GM19099 (cell line): ENCODE results near the gene ATXN1.

Experiments used
- POLR2A ChIP-seq: IDR thresholded peaks from 3 replicates; pipeline ENCODE4 v1.6.1; 2011; ENCODE audit warnings: low read depth; ENCODE audit not compliant: insufficient read length; ENCODE audit errors: extremely low read depth

Gene ATXN1

GRCh38 chr6:16377470-16377869, 383.8 kb downstream of the ATXN1 start:
- TF ChIP-seq POLR2A, result no peak

GRCh38 chr6:16375843-16376242, 385.4 kb downstream of the ATXN1 start:
- no peak for TF ChIP-seq POLR2A

GRCh38 chr6:16375206-16375605, 386.1 kb downstream of the ATXN1 start:
- no peak for TF ChIP-seq POLR2A

- no peak for TF ChIP-seq POLR2A
These were observed 386.6 kb downstream of the ATXN1 start for GRCh38 chr6:16374461-16375200.

GRCh38 chr6:16374016-16374415, 387.2 kb downstream of the ATXN1 start:
- TF ChIP-seq POLR2A, result no peak

- no peak for TF ChIP-seq POLR2A
These were observed 389.1 kb downstream of the ATXN1 start for GRCh38 chr6:16372029-16372776.

- TF ChIP-seq POLR2A, result no peak
These were observed 389.9 kb downstream of the ATXN1 start for GRCh38 chr6:16371401-16371800.

GRCh38 chr6:16370943-16371342, 390.3 kb downstream of the ATXN1 start:
- no peak for TF ChIP-seq POLR2A

- TF ChIP-seq POLR2A, result no peak
These were observed 391.3 kb downstream of the ATXN1 start for GRCh38 chr6:16369989-16370388.

GRCh38 chr6:16369140-16369745, 392.0 kb downstream of the ATXN1 start:
- no peak for TF ChIP-seq POLR2A

- TF ChIP-seq POLR2A, result no peak
These were observed 393.7 kb downstream of the ATXN1 start for GRCh38 chr6:16367571-16367970.

GRCh38 chr6:16363749-16364148, 397.5 kb downstream of the ATXN1 start:
- no peak for TF ChIP-seq POLR2A

GRCh38 chr6:16362819-16363589, 398.3 kb downstream of the ATXN1 start:
- TF ChIP-seq POLR2A, result no peak

- TF ChIP-seq POLR2A, result no peak
These were observed 399.0 kb downstream of the ATXN1 start for GRCh38 chr6:16362296-16362695.

- no peak for TF ChIP-seq POLR2A
These were observed 399.4 kb downstream of the ATXN1 start for GRCh38 chr6:16361861-16362260.
